BE2C (cell line): ENCODE measurements around the gene SNAPC4.

Experiments used
- DNase-seq: peaks from one replicate; pipeline ENCODE4 v3.0.0-alpha.2; 2020
- H3K27me3 ChIP-seq: fragments of 250-450 bp; sonication (Bioruptor Pico); 2 replicates; pipeline ENCODE4 v1.5.1; 2020; ENCODE audit warnings: mild to moderate bottlenecking
- H3K36me3 ChIP-seq: fragments of 250-450 bp; sonication (Bioruptor Pico); 2 replicates; pipeline ENCODE4 v1.5.1; 2020; ENCODE audit warnings: mild to moderate bottlenecking
- H3K4me1 ChIP-seq: fragments of 250-450 bp; sonication (Bioruptor Pico); 2 replicates; pipeline ENCODE4 v1.5.1; 2020
- H3K4me3 ChIP-seq: 2 replicates; pipeline ENCODE4 v1.5.1; 2011; ENCODE audit warnings: low read depth, low read length
- H3K9me3 ChIP-seq: fragments of 250-450 bp; sonication (Bioruptor Pico); 2 replicates; pipeline ENCODE4 v1.5.1; 2020
- CTCF ChIP-seq: IDR thresholded peaks from 2 replicates; pipeline ENCODE4 v1.5.1; 2012; ENCODE audit warnings: mild to moderate bottlenecking, low read depth, low read length

Gene SNAPC4

GRCh38 chr9:136383436-136383835, 16.5 kb downstream of the SNAPC4 start:
- DNase-seq = no peak
- Histone ChIP-seq H3K4me3 (no peak overlapping the region), H3K4me1 (no peaks in the 10 kb centered on the region), H3K27me3 (no peaks in the 10 kb centered on the region), H3K36me3 (peaks cover 81% of the 10 kb centered on the region), H3K9me3 (no peaks in the 10 kb centered on the region)
- no peak for TF ChIP-seq CTCF

GRCh38 chr9:136381966-136382513, 17.9 kb downstream of the SNAPC4 start:
- peaks cover 69% of the 10 kb centered on the region for H3K36me3 ChIP-seq
- no peaks in the 10 kb centered on the region for H3K9me3 ChIP-seq
- H3K27me3 ChIP-seq = no peaks in the 10 kb centered on the region
- H3K4me3 ChIP-seq = no peak overlapping the region
- DNase-seq = no peak
- H3K4me1 ChIP-seq = no peaks in the 10 kb centered on the region
- no peak for TF ChIP-seq CTCF

GRCh38 chr9:136381311-136381710, 18.7 kb downstream of the SNAPC4 start:
- DNase-seq = no peak
- Histone ChIP-seq H3K27me3 (no peaks in the 10 kb centered on the region), H3K4me1 (no peaks in the 10 kb centered on the region), H3K36me3 (peaks cover 63% of the 10 kb centered on the region), H3K4me3 (no peak overlapping the region), H3K9me3 (no peaks in the 10 kb centered on the region)
- TF ChIP-seq CTCF = no peak

GRCh38 chr9:136380381-136380780, 19.6 kb downstream of the SNAPC4 start:
- no peak overlapping the region for H3K4me3 ChIP-seq
- no peak for TF ChIP-seq CTCF
- H3K27me3 ChIP-seq = no peaks in the 10 kb centered on the region
- no peak for DNase-seq
- H3K9me3 ChIP-seq = no peaks in the 10 kb centered on the region
- no peaks in the 10 kb centered on the region for H3K4me1 ChIP-seq
- H3K36me3 ChIP-seq = peaks cover 67% of the 10 kb centered on the region

GRCh38 chr9:136379891-136380290, 20.1 kb downstream of the SNAPC4 start:
- peaks cover 69% of the 10 kb centered on the region for H3K36me3 ChIP-seq
- H3K4me1 ChIP-seq = no peaks in the 10 kb centered on the region
- H3K9me3 ChIP-seq = no peaks in the 10 kb centered on the region
- no peak for TF ChIP-seq CTCF
- no peak for DNase-seq
- no peaks in the 10 kb centered on the region for H3K27me3 ChIP-seq
- H3K4me3 ChIP-seq = no peak overlapping the region

- Histone ChIP-seq H3K9me3 (no peaks in the 10 kb centered on the region), H3K4me1 (no peaks in the 10 kb centered on the region), H3K36me3 (peaks cover 64% of the 10 kb centered on the region), H3K27me3 (no peaks in the 10 kb centered on the region), H3K4me3 (no peak overlapping the region)
- no peak for TF ChIP-seq CTCF
- DNase-seq = no peak
Measured at GRCh38 chr9:136379401-136379800, 20.6 kb downstream of the SNAPC4 start.
